ENCODE measurements around the gene RPS6KA3.

The RPS6KA3 gene

DNA sequence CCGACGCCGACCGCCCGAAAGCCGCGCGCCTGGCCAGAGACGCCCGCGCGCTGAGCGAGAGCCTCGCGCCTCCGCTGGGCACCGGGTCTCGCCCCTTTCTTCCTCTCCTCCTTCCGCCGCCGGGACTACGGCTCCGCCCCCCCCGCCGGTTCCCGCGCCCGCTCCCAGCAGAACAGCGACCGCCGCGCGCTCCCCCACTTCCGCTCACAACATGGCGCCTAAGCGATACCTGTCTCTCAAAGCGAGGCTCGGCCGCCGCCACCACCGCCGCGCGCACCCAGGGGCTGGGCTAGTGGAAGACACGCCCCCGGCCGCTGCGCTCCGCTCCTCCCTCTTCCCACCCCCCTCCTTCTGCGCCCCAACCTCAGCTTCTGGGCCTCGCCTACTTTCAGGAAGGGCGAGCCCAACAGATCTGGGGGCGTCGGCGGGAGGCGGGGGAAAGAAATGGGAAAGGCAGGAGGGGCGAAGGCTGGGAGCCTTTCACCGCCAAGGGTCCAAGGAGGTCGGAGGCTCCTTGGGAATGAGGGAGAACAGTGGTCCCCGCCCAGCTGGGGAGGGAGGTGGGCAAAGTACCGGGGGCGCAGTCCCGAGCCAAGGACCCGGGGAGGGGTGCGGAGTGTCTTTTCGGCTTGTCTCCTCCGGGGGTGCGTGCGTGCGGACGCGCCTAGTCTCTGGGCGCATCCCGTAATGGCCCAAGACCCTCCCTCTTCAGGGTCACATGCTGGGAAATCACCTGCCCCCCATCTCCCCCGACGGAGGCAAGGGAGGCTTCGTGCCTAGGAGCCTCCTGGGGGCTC is at the start of gene RPS6KA3:
Gene RPS6KA3, minus strand, starts transcription at position 100 of the 797 bp plus-strand sequence. CDS start 277 bp downstream, outside the sequence.
- H3K4me1 Mint-ChIP-seq, result peaks cover 14% of the 10 kb centered on the region
- peaks cover 9% of the 10 kb centered on the region for H3K27me3 Mint-ChIP-seq (ENCODE audit: low read depth)
- peak within 1 kb of the TSS; percentile 71 to 93 (median 89) for H3K27ac Mint-ChIP-seq
- H3K36me3 Mint-ChIP-seq (ENCODE audit: low read depth), result no peaks in the 10 kb centered on the region
- TF ChIP-seq, protein P1, sequence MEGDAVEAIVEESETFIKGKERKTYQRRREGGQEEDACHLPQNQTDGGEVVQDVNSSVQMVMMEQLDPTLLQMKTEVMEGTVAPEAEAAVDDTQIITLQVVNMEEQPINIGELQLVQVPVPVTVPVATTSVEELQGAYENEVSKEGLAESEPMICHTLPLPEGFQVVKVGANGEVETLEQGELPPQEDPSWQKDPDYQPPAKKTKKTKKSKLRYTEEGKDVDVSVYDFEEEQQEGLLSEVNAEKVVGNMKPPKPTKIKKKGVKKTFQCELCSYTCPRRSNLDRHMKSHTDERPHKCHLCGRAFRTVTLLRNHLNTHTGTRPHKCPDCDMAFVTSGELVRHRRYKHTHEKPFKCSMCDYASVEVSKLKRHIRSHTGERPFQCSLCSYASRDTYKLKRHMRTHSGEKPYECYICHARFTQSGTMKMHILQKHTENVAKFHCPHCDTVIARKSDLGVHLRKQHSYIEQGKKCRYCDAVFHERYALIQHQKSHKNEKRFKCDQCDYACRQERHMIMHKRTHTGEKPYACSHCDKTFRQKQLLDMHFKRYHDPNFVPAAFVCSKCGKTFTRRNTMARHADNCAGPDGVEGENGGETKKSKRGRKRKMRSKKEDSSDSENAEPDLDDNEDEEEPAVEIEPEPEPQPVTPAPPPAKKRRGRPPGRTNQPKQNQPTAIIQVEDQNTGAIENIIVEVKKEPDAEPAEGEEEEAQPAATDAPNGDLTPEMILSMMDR (IDR thresholded peaks at IDR 0.05; ENCODE audit: unreplicated experiment in 3 of 3), result no peak
- H3K4me3 Mint-ChIP-seq, result peak within 1 kb of the TSS; percentile 93 to 96 (median 94)
- H3K9me3 Mint-ChIP-seq, result peaks cover 3% of the 10 kb centered on the region

- peaks cover 4% of the 10 kb centered on the region for H3K9me3 Mint-ChIP-seq
- no peak overlapping the region for H3K27ac Mint-ChIP-seq
- no peaks in the 10 kb centered on the region for H3K27me3 Mint-ChIP-seq (ENCODE audit: low read depth)
- H3K36me3 Mint-ChIP-seq (ENCODE audit: low read depth), result no peaks in the 10 kb centered on the region
- H3K4me1 Mint-ChIP-seq, result no peaks in the 10 kb centered on the region
- H3K4me3 Mint-ChIP-seq, result no peak overlapping the region
- TF ChIP-seq, protein P1 (IDR thresholded peaks at IDR 0.05; ENCODE audit: unreplicated experiment in 3 of 3), result no peak
These were observed 48.4 kb upstream of the RPS6KA3 start for GRCh38 chrX:20315140-20315539.

DNA sequence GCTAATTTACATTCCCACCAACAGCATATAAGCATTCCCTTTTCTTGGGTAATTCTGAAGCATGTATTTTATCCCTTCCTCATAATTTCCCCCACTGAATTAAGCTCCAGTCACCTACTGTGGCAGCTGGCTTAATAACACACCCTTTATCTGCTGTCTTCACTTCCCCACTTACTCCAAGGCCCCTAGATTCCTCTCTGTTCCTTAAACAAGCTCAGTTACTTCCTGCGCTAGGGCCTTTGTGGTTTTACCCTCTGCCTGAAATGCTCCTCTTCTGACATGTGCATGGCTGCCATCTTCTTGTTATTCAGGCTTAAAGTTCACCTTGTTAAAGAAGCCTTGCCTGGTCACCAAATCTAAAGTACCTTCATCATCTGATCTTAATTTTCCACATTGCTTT is 47.2 kb upstream of the RPS6KA3 start:
- H3K4me3 Mint-ChIP-seq, result no peak overlapping the region
- TF ChIP-seq, protein P1 (IDR thresholded peaks at IDR 0.05; ENCODE audit: unreplicated experiment in 3 of 3), result no peak
- H3K27ac Mint-ChIP-seq, result no peak overlapping the region
- no peaks in the 10 kb centered on the region for H3K36me3 Mint-ChIP-seq (ENCODE audit: low read depth)
- H3K4me1 Mint-ChIP-seq, result no peaks in the 10 kb centered on the region
- no peaks in the 10 kb centered on the region for H3K27me3 Mint-ChIP-seq (ENCODE audit: low read depth)
- peaks cover 4% of the 10 kb centered on the region for H3K9me3 Mint-ChIP-seq

DNA sequence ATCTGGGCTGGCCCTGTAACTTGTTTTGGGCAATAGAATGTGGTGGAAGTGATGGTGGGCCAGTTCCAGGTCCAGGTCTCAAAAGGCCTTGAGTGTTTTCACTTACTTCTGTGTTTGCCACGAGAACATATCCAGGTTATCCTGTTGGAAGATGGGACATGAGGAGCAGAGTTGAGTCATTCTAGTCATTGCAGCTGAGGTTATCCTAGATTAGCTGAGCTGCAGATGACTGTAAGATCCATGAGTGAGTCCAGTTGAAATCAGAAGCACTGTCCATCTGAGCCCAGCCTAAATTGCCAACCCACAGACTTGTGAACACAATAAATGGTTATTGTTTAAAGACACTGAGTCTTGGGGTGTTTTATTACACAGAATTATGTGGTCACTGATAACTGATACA is 45.3 kb upstream of the RPS6KA3 start:
- no peaks in the 10 kb centered on the region for H3K27me3 Mint-ChIP-seq (ENCODE audit: low read depth)
- TF ChIP-seq, protein P1 (IDR thresholded peaks at IDR 0.05; ENCODE audit: unreplicated experiment in 3 of 3), result no peak
- no peak overlapping the region for H3K27ac Mint-ChIP-seq
- no peaks in the 10 kb centered on the region for H3K36me3 Mint-ChIP-seq (ENCODE audit: low read depth)
- H3K4me1 Mint-ChIP-seq, result no peaks in the 10 kb centered on the region
- H3K4me3 Mint-ChIP-seq, result no peak overlapping the region
- peaks cover 4% of the 10 kb centered on the region for H3K9me3 Mint-ChIP-seq

DNA sequence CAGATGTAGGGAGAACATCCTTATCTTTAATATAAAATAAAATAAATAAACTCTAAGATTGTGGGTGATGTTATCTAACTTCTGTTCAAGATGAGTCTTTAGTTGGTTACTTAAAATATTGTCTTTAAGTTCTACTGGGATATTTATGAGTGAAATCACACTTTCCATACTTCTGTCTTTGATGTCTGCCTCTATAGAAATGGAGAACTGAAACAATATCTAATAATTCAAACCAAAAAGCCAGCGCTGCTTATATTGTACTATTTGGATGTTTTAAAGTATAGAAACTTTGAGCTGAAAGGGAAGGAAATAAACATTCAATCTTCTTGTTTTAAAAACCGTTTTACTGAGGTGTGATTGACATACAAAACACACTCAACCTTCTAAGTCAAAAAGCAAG is 44.8 kb upstream of the RPS6KA3 start:
- Mint-ChIP-seq H3K27ac (no peak overlapping the region), H3K4me1 (no peaks in the 10 kb centered on the region), H3K4me3 (no peak overlapping the region), H3K27me3 (ENCODE audit: low read depth) (no peaks in the 10 kb centered on the region), H3K9me3 (peaks cover 4% of the 10 kb centered on the region), H3K36me3 (ENCODE audit: low read depth) (no peaks in the 10 kb centered on the region)
- TF ChIP-seq, protein P1 (IDR thresholded peaks at IDR 0.05; ENCODE audit: unreplicated experiment in 3 of 3), result no peak

DNA sequence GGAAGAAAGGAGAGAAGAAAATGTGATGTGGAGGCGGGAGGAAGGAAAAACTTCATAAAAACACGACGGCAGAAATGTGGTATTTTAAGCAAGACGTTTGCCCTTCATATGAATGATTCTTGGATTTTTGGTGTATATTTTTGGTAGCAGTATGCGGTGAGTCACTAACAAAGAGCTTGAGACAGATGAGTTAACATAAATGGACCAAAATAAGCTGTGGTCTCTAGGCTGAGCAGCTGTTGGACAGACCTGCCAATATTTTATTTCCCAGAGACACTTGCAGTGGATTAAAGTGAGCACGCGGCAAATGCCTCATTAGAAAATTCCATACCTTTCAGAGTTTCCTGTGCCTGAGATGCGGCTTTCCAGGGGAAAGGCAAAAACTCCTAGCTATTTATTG is 43.1 kb upstream of the RPS6KA3 start:
- Mint-ChIP-seq H3K4me1 (no peaks in the 10 kb centered on the region), H3K36me3 (ENCODE audit: low read depth) (no peaks in the 10 kb centered on the region), H3K9me3 (peaks cover 7% of the 10 kb centered on the region), H3K27ac (no peak overlapping the region), H3K4me3 (no peak overlapping the region), H3K27me3 (ENCODE audit: low read depth) (no peaks in the 10 kb centered on the region)
- TF ChIP-seq, protein P1 (IDR thresholded peaks at IDR 0.05; ENCODE audit: unreplicated experiment in 3 of 3), result no peak

All from nephron (organoid).